Dendritic cell treated with granulocyte-macrophage colony-stimulating factor and Interleukin-4, amounts not matched to agents 40 ng/mL and 50 ng/mL, for 4 days (primary cell): ENCODE data around the gene SLC2A13.
"Not testable (repeated sequence)": the region's sequence is repeated elsewhere in the genome, so short reads cannot be mapped to it uniquely, and the experiment has no call there.

Source experiments
- H3K27ac Mint-ChIP-seq: one replicate; pipeline ENCODE4 v1.8.0; 2022; ENCODE audit warnings: mild to moderate bottlenecking, mixed read lengths
- H3K27me3 Mint-ChIP-seq: one replicate; pipeline ENCODE4 v1.8.0; 2022; ENCODE audit warnings: mild to moderate bottlenecking, mixed read lengths
- H3K36me3 Mint-ChIP-seq: one replicate; pipeline ENCODE4 v1.8.0; 2022; ENCODE audit warnings: low read depth, mixed read lengths
- H3K4me1 Mint-ChIP-seq: one replicate; pipeline ENCODE4 v1.8.0; 2022; ENCODE audit warnings: low read depth, mixed read lengths
- H3K4me3 Mint-ChIP-seq: one replicate; pipeline ENCODE4 v1.8.0; 2022; ENCODE audit warnings: mild to moderate bottlenecking, moderate library complexity, mixed read lengths
- H3K9me3 Mint-ChIP-seq: one replicate; pipeline ENCODE4 v1.8.0; 2022; ENCODE audit warnings: mixed read lengths
- intact Hi-C: fragments of 100-400 bp; cut with micrococcal nuclease; formaldehyde crosslinking; loops from one replicate; pipeline ENCODE4 v1.15.0; 2022

The SLC2A13 gene

GRCh38 chr12:39816671-39817185, 289.2 kb downstream of the SLC2A13 start:
- Mint-ChIP-seq H3K36me3 (no peaks in the 10 kb centered on the region), H3K4me3 (no peak overlapping the region), H3K4me1 (no peaks in the 10 kb centered on the region), H3K9me3 (peaks cover 9% of the 10 kb centered on the region), H3K27me3 (no peaks in the 10 kb centered on the region), H3K27ac (no peak overlapping the region)
- intact Hi-C loops: no loop called here

GRCh38 chr12:39815746-39816145, 290.1 kb downstream of the SLC2A13 start:
- Mint-ChIP-seq H3K4me1 (no peaks in the 10 kb centered on the region), H3K4me3 (no peak overlapping the region), H3K9me3 (peaks cover 9% of the 10 kb centered on the region), H3K27me3 (no peaks in the 10 kb centered on the region), H3K36me3 (no peaks in the 10 kb centered on the region), H3K27ac (no peak overlapping the region)
- intact Hi-C loops: no loop called here

- H3K27ac Mint-ChIP-seq: no peak overlapping the region
Measured at GRCh38 chr12:39814626-39815025, 291.3 kb downstream of the SLC2A13 start.

GRCh38 chr12:39813776-39814175, 292.1 kb downstream of the SLC2A13 start:
- no peak overlapping the region for H3K27ac Mint-ChIP-seq
- peaks cover 9% of the 10 kb centered on the region for H3K9me3 Mint-ChIP-seq
- no peak overlapping the region for H3K4me3 Mint-ChIP-seq
- no peaks in the 10 kb centered on the region for H3K36me3 Mint-ChIP-seq
- no peaks in the 10 kb centered on the region for H3K4me1 Mint-ChIP-seq
- intact Hi-C loops: no loop called here
- no peaks in the 10 kb centered on the region for H3K27me3 Mint-ChIP-seq

More at GRCh38 chr12:39814626-39815025, 291.3 kb downstream of the SLC2A13 start:
- H3K27me3 Mint-ChIP-seq: no peaks in the 10 kb centered on the region
- no peaks in the 10 kb centered on the region for H3K36me3 Mint-ChIP-seq
- no peaks in the 10 kb centered on the region for H3K4me1 Mint-ChIP-seq
- H3K9me3 Mint-ChIP-seq: peaks cover 9% of the 10 kb centered on the region
- no peak overlapping the region for H3K4me3 Mint-ChIP-seq
- intact Hi-C loops: no loop called here

- H3K27ac Mint-ChIP-seq, H3K9me3 Mint-ChIP-seq, H3K36me3 Mint-ChIP-seq, H3K4me3 Mint-ChIP-seq, intact Hi-C loops, H3K27me3 Mint-ChIP-seq, H3K4me1 Mint-ChIP-seq: not testable (repeated sequence)
Measured at GRCh38 chr12:39812456-39812855, 293.4 kb downstream of the SLC2A13 start.

- intact Hi-C loops: no loop called here
- H3K27me3 Mint-ChIP-seq: no peaks in the 10 kb centered on the region
- no peak overlapping the region for H3K4me3 Mint-ChIP-seq
- no peak overlapping the region for H3K27ac Mint-ChIP-seq
- H3K4me1 Mint-ChIP-seq: no peaks in the 10 kb centered on the region
- H3K9me3 Mint-ChIP-seq: peaks cover 2% of the 10 kb centered on the region
- H3K36me3 Mint-ChIP-seq: no peaks in the 10 kb centered on the region
Measured at GRCh38 chr12:39807043-39807442, 298.8 kb downstream of the SLC2A13 start.

GRCh38 chr12:39805651-39806050, 300.2 kb downstream of the SLC2A13 start:
- no peak overlapping the region for H3K4me3 Mint-ChIP-seq
- H3K4me1 Mint-ChIP-seq: no peaks in the 10 kb centered on the region
- H3K27ac Mint-ChIP-seq: no peak overlapping the region
- H3K36me3 Mint-ChIP-seq: no peaks in the 10 kb centered on the region
- intact Hi-C loops: no loop called here
- no peaks in the 10 kb centered on the region for H3K27me3 Mint-ChIP-seq
- no peaks in the 10 kb centered on the region for H3K9me3 Mint-ChIP-seq

- Mint-ChIP-seq H3K4me1 (no peaks in the 10 kb centered on the region), H3K9me3 (no peaks in the 10 kb centered on the region), H3K4me3 (no peak overlapping the region), H3K27me3 (no peaks in the 10 kb centered on the region), H3K36me3 (no peaks in the 10 kb centered on the region), H3K27ac (no peak overlapping the region)
- intact Hi-C loops: no loop called here
Measured at GRCh38 chr12:39804898-39805297, 301.0 kb downstream of the SLC2A13 start.

GRCh38 chr12:39804479-39804878, 301.4 kb downstream of the SLC2A13 start:
- intact Hi-C loops: no loop called here
- H3K4me1 Mint-ChIP-seq: no peaks in the 10 kb centered on the region
- H3K27ac Mint-ChIP-seq: no peak overlapping the region
- H3K27me3 Mint-ChIP-seq: no peaks in the 10 kb centered on the region
- H3K36me3 Mint-ChIP-seq: no peaks in the 10 kb centered on the region
- H3K9me3 Mint-ChIP-seq: no peaks in the 10 kb centered on the region
- no peak overlapping the region for H3K4me3 Mint-ChIP-seq

GRCh38 chr12:39803151-39803550, 302.7 kb downstream of the SLC2A13 start:
- Mint-ChIP-seq H3K4me3 (no peak overlapping the region), H3K4me1 (no peaks in the 10 kb centered on the region), H3K9me3 (no peaks in the 10 kb centered on the region), H3K27ac (no peak overlapping the region), H3K27me3 (no peaks in the 10 kb centered on the region), H3K36me3 (no peaks in the 10 kb centered on the region)
- intact Hi-C loops: no loop called here

GRCh38 chr12:39798977-39799376, 306.9 kb downstream of the SLC2A13 start:
- Mint-ChIP-seq H3K27me3 (no peaks in the 10 kb centered on the region), H3K36me3 (no peaks in the 10 kb centered on the region), H3K4me3 (no peak overlapping the region), H3K27ac (no peak overlapping the region), H3K9me3 (no peaks in the 10 kb centered on the region), H3K4me1 (no peaks in the 10 kb centered on the region)
- intact Hi-C loops: no loop called here

- intact Hi-C loops: no loop called here
- Mint-ChIP-seq H3K4me1 (no peaks in the 10 kb centered on the region), H3K9me3 (no peaks in the 10 kb centered on the region), H3K36me3 (no peaks in the 10 kb centered on the region), H3K27ac (no peak overlapping the region), H3K27me3 (no peaks in the 10 kb centered on the region), H3K4me3 (no peak overlapping the region)
Measured at GRCh38 chr12:39798429-39798828, 307.5 kb downstream of the SLC2A13 start.

- H3K27me3 Mint-ChIP-seq: no peaks in the 10 kb centered on the region
- H3K36me3 Mint-ChIP-seq: no peaks in the 10 kb centered on the region
- H3K4me3 Mint-ChIP-seq: no peak overlapping the region
- H3K9me3 Mint-ChIP-seq: no peaks in the 10 kb centered on the region
- intact Hi-C loops: no loop called here
- H3K27ac Mint-ChIP-seq: no peak overlapping the region
- no peaks in the 10 kb centered on the region for H3K4me1 Mint-ChIP-seq
Measured at GRCh38 chr12:39795481-39795880, 310.4 kb downstream of the SLC2A13 start.

- H3K36me3 Mint-ChIP-seq: no peaks in the 10 kb centered on the region
- no peaks in the 10 kb centered on the region for H3K4me1 Mint-ChIP-seq
- no peaks in the 10 kb centered on the region for H3K9me3 Mint-ChIP-seq
- no peaks in the 10 kb centered on the region for H3K27me3 Mint-ChIP-seq
- no peak overlapping the region for H3K4me3 Mint-ChIP-seq
- H3K27ac Mint-ChIP-seq: no peak overlapping the region
- intact Hi-C loops: no loop called here
Measured at GRCh38 chr12:39792938-39793337, 312.9 kb downstream of the SLC2A13 start.

GRCh38 chr12:39788239-39788638, 317.6 kb downstream of the SLC2A13 start:
- no peaks in the 10 kb centered on the region for H3K36me3 Mint-ChIP-seq
- H3K27me3 Mint-ChIP-seq: no peaks in the 10 kb centered on the region
- no peak overlapping the region for H3K4me3 Mint-ChIP-seq
- H3K27ac Mint-ChIP-seq: no peak overlapping the region
- no peaks in the 10 kb centered on the region for H3K4me1 Mint-ChIP-seq
- intact Hi-C loops: no loop called here
- H3K9me3 Mint-ChIP-seq: peaks cover 13% of the 10 kb centered on the region
